Stimulated activated CD4-positive, alpha-beta T cell treated with anti-CD3 and anti-CD28 coated beads, Interleukin-4, amount 100 ng/mL, for 48 hours (primary cell): ENCODE data around the gene IRAK2.
"Not testable (repeated sequence)": the region's sequence is repeated elsewhere in the genome, so short reads cannot be mapped to it uniquely, and the experiment has no call there.

Source experiments
- DNase-seq, 2 donors: peaks; one replicate each; pipeline ENCODE4 v3.0.0-alpha.2; 2020; ENCODE audit warnings: low read depth in 2 of 2

The IRAK2 gene

GRCh38 chr3:10158555-10158954 is 6.2 kb upstream of the IRAK2 start:
- not testable (repeated sequence) for DNase-seq

- no peak for DNase-seq
Measured at GRCh38 chr3:10160346-10160745, 4.4 kb upstream of the IRAK2 start.

GRCh38 chr3:10160925-10161324 is 3.8 kb upstream of the IRAK2 start:
- no peak for DNase-seq

DNA sequence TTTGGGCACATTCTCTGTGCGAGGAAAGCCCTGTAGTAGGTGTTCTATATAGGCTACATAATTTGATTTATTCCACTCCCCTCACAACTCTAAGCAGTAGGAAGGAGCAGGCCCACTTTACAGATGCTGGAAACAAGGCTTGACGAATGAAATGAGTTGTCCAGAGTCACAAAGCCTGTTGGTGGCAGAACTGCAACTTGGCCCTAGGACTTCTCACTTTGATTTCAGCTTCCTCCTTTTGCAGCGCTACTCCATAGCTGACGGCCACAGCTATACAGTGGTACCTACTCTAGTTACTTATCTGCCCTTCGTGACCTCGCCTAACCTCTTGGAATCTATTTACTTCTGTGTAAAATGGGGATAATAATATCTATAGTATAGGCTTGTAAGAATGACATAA is 2.5 kb upstream of the IRAK2 start:
- no peak for DNase-seq

DNA sequence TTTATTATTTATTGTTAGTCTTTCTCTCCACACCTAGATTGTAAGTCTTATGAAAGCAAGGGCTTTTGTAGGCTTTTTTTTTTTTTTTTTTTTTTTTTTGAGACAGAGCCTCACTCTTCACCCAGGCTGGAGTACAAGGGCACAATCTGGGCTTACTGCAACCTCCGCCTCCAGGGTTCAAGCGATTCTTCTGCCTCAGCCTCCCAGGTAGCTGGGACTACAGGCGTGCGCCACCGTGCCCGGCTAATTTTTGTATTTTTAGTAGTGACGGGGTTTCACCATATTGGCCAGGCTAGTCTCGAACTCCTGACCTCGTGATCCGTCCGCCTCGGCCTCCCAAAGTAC is 546 bp upstream of the IRAK2 start:
- not testable (repeated sequence) for DNase-seq

- no peak for DNase-seq
Measured at GRCh38 chr3:10166213-10166604, 1.5 kb downstream of the IRAK2 start.

DNA sequence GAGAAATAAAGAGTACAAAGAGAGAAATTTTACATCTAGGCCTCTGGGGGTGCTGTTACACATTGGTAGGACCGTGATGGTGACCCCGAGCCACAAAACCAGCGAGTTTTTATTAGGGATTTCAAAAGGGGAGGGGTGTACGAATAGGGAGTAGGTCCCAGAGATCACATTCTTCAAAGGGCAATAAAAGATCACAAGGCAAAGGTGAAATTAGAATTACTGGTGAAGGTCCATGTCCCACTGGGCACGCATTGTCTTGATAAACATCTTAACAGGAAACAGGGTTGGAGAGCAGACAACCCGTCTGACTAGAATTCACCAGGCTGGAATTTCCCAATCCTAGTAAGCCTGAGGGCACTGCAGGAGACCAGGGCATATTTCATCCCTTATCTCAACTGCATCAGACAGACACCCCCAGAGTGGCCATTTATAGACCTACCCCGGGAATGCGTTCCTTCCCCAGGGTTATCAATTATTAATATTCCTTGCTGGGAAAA is 4.3 kb downstream of the IRAK2 start:
- no peak for DNase-seq

GRCh38 chr3:10170915-10171478 is 6.3 kb downstream of the IRAK2 start:
- DNase-seq: no peak

DNA sequence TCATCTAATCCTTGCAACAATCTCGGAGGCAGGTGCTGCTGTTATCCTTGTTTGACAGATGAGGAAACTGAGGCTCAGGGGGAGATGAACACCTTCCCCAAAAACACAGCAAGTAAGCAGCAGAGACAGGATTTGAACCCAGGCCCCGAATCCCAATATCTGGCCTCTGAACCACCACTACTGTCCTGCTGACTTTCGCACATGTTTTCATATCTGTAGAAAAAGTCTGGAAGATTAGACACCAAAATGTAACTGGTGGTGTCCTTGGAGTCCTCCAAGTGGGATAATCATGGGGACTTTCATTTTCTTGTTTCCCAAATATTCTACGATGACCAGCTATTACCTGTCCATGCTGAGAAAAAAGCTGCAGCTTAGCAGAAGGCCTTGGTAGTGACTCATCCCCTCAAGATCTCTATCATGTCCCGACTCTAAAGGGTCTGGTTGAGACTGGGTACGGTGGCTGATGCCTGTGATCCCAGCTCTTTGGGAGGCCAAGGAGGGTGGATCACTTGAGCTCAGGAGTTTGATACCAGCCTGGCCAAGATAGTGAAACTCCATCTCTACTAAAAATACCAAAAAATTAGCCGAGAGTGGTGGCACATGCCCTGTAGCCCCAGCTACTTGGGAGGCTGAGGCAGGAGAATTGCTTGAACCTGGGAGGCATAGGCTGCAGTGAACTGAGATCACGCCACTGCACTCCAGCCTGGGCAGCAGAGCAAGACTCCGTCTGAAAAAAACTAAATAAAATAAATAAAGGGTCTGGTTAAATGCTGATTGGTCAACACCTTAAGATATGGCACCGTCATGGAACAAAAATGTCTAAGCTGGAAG is 8.6 kb downstream of the IRAK2 start:
- DNase-seq: no peak

DNA sequence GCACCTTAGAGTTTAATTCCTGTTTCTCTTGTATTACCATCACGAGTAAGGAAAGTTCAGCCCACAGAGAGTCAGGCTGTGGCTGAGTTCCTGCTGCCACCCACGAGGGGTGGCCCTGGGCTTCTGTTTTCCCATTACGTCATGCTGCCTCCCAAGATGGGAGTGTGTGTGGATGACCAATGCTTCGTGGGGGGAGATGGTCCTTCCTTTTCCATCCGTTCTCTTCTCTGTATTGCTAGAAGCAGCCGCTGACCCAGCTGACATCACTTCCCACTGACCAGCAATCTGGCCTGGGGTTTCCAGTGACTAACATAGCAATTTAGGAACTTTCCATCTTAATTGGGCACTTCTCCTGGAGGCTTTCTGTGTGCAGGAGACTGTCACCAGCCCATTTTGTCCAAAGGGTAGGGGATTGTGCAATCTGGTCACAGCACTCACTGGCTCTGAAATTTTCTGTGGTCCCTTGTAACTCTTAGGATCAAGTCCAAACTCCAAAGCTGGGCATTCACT is 9.3 kb downstream of the IRAK2 start:
- DNase-seq: no peak

GRCh38 chr3:10175334-10175733 is 10.6 kb downstream of the IRAK2 start:
- not testable (repeated sequence) for DNase-seq

- DNase-seq: not testable (repeated sequence)
Measured at GRCh38 chr3:10176150-10176549, 11.4 kb downstream of the IRAK2 start.

DNA sequence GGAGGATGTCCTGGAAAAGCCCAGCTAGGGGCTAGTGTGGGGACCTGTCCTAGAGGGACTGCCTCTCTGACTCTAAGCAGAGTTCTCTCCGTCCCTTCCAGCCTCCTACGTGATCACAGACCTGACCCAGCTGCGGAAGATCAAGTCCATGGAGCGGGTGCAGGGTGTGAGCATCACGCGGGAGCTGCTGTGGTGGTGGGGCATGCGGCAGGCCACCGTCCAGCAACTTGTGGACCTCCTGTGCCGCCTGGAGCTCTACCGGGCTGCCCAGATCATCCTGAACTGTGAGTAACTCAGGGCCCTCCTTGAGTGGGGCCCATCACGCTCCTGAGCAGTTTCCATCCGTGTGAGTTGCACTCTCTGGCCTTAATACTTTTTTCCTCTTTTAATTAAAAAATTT is 13.0 kb downstream of the IRAK2 start:
- DNase-seq: no peak

DNA sequence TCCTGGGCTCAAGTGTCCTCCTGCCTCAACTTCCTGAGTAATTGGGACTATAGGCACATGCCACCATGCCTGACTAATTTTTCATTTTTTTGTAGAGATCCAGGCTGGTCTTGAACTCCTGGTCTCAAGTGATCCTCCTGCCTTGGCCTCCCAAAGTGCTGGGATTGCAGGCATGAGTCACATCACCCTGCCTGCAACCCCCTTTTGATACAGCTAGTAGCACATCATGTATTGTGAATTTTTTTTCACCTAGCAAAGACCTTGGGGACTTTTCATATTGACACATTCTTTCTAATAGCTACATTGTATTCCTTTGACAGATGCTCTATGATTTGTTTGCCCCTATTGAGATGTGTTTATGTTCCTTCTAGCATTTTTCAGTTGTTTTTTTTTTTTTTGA is 14.2 kb downstream of the IRAK2 start:
- DNase-seq: no peak

DNA sequence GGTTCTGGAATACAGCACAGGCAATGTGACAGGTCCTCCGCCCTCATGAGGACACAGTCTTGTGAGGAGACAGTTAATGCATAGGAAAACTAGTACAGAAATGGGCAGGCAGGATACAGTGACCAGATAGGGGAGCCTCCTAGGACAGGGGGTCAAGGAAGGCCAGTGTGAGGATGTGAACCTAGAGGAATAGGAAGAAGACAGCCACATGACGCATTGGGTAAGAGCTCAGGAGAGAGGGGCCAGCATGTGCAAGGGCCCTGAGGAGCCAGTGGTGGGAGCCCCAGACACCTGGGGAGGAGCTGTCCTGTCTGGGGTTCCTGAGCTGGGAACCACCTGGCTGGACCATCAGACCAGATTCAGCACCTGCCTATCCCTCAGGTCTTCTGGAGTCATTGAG is 15.6 kb downstream of the IRAK2 start:
- DNase-seq: no peak

DNA sequence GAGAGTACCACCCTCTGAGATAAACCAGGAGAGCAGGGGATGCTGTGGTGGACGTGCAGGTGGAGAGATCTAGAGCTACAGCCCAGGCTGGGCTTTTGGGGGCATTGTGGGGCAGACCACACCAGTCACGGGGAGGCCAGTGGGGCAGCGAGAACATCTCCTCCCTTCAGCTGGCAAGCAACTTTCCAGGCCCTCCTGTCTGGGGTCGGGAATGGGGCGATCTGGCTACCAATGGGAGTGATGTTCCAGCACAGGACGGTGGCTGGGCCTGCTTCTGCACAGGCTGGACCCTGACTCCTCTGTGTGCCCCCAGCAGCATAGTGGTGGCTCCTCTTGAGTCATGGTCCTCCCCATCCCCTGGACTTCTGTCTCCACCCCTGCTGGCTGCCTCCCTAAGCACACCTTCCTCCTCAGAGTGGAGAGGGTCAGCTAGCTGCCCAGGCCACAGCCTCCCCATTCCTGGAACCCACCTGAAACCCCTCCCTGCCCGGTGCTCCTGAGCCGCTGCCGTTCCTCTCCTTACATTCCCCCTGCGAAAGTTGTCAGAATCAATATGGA is 16.1 kb downstream of the IRAK2 start:
- DNase-seq: no peak

GRCh38 chr3:10182950-10183349 is 18.2 kb downstream of the IRAK2 start:
- DNase-seq: no peak

DNA sequence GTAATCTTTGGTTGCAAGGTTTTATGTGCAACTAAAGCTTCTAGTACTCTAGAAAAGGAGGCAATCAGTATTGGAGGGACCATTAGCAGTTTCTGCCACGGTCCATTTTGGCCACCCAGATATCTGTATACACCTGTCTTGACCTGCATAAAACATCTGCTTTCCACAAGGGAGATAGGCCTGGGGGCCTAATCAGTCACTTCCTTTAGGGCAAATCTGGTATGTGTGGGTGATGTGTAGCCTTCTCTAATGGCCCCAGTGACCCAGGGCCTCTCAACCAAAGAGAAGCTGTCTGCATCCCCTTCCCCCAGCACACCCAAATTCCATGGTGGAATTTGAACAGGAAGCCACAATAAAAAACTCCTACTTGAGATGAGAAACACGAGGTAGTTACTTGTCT is 19.5 kb downstream of the IRAK2 start:
- no peak for DNase-seq

DNA sequence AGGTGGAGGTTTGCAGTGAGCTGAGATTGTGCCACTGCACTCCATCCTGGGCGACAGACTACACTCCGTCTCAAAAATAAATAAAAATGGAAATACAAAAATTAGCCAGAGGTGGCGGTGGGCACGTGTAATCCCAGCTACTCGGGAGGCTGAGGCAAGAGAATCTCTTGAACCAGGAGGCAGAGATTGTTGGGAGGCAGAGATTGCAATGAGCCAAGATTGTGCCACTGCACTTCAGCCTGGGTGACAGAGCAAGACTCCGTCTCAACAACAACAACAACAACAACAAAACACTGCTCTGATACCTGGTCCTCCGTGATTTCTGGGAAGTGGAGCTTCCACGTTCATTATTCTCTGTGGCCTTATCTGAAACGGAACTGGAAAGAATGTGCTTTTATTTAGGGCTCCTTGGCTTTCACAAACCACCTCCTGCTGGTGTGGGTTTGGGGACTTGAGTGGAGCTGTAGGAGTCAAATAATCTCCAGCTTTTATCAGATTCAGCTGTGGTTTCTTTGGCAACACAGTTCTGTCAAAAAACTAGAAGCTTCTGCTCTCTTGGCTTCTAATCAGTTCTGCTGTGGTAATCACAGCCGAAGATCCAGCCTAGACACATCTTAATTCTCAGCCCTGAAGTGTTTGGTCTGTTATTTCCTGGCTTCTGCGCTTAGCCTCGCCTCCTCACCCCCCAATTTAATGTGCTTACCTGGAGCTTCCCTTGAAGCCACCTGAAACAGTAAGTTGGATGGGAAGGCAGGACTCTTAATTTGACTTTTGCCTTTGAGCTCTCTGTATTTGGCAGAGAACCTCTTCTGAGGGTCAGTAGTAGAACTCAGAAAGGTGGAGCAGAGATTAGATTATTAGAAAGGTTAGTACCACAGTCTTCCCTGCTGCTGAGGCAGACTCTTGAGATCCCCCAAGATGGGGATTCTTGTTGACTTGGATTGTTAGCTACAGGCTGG is 21.4 kb downstream of the IRAK2 start:
- DNase-seq: no peak

DNA sequence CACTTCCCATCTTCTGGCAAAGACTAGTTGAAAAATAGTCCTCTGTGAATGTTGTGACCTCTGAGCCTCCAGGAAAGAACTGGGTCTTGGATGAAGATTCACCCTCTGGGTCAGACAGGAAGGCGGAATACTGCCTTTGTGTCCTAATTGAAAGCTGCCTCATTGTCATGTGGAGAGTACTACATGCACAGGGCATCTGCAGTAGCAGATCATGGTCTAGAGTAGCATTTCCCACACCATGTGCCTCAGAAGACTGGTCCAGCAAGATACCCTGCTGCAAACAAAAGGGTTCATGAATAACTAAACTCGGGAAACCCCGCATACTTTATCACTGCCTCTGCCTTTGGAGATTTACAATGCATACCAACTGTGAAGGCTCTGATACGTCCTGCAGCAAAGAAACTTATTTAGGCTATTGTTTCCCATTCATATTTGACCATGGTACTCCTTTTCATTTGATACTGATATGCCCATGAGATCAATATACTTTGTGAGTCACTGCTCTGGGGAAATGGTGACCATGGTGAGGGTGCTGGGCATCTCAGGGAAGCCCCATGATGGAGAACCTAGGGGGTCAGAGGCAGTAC is 22.7 kb downstream of the IRAK2 start:
- no peak for DNase-seq

DNA sequence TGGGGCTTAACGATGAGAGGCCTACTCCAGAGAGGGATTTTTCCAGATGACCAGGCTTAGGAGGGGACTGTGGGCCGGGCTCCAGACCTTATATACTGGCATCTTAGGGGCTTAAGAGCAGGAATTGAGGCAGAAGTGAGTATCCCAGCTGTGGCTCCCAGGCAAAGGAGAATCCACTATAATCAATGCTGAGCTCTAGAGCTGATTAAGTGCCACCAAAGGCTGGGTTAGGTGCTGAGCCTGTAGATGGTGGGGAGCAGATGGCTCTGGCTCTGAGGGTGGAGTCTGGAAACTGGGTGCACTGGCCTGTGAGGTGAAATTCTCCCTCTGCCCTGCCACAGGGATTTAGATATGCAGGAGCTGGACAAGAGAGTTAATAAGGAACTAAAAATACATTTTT is 23.2 kb downstream of the IRAK2 start:
- no peak for DNase-seq
